Stimulated activated memory B cell treated with anti-CD40 and anti-IgM and Interleukin-4, amounts not matched to agents 10 μg/mL and 1 μg/mL and 100 μg/mL, for 72 hours (primary cell): Measurements from ENCODE around the gene PMVK.

Source experiments
- ATAC-seq: fragments of 150-1000 bp; cut with Tn5 transposase; 2 replicates; pipeline ENCODE4 v1.10.0; 2021
- H3K27ac Mint-ChIP-seq: one replicate; pipeline ENCODE4 v1.8.0; 2022; ENCODE audit warnings: mild to moderate bottlenecking, mixed read lengths
- H3K27me3 Mint-ChIP-seq: one replicate; pipeline ENCODE4 v1.8.0; 2022; ENCODE audit warnings: mixed read lengths
- H3K36me3 Mint-ChIP-seq: one replicate; pipeline ENCODE4 v1.8.0; 2022; ENCODE audit warnings: mixed read lengths
- H3K4me1 Mint-ChIP-seq: one replicate; pipeline ENCODE4 v1.8.0; 2022; ENCODE audit warnings: mixed read lengths
- H3K4me3 Mint-ChIP-seq: one replicate; pipeline ENCODE4 v1.8.0; 2022; ENCODE audit warnings: mild to moderate bottlenecking, moderate library complexity, mixed read lengths
- H3K9me3 Mint-ChIP-seq: one replicate; pipeline ENCODE4 v1.8.0; 2022; ENCODE audit warnings: mixed read lengths

The PMVK gene

DNA sequence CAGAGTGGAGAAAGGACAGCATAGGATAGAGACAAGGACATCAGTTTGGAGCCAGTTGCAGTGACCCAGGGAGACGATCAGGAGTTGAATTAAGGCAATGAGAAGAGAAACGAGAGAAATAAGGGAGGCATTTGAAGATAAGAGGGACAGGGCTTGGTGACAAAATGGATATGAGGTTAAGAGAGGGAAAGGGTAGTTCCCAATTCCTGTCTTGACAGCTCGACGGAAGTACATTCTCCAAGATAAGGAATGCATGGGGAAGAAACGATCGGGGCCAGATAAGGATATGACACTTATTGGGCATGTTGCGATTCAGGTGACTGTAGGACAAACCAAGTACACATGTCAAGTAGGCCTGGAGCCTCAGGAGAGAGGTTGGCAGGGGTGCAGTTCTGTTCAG lies 47.8 kb downstream of the PMVK start:
- no peak overlapping the region for H3K27ac Mint-ChIP-seq
- no peaks in the 10 kb centered on the region for H3K9me3 Mint-ChIP-seq
- no peaks in the 10 kb centered on the region for H3K36me3 Mint-ChIP-seq
- no peaks in the 10 kb centered on the region for H3K27me3 Mint-ChIP-seq
- H3K4me3 Mint-ChIP-seq, result no peak overlapping the region
- peaks cover 4% of the 10 kb centered on the region for H3K4me1 Mint-ChIP-seq
- ATAC-seq, result no peak

DNA sequence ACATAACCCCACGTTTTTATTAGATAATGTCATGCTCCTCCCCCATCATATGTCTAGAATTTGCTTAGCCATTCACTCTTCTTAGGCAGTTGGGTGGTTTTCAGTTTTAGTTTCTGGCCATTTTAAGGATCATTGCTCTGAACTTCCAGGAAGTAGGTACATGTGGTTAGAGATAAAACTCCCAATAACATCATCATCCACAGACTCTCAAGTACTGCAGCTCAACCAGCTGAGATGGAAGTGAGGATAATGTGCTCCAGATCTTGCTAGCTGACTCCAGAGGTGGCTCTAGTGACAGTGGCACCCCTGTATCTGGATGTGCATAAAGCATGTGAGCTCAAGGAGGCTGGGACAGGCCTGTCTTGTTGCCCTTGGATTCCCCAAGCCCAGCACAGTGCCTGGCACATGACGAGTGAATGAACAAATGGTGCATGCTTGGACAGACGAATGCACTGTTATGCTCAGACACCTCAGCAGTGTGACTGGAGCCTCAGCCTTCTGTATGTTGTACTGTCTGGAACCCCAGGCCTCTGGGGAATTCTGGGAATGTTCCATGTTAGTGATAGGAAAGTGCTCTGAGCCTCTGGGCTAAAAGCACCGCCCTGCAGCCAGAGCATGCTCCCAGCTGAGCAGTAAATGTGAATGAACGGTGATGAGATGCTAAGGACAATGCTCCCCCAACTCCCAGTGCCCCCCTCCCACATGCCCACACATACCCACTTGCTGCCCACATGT lies 50.1 kb downstream of the PMVK start:
- Mint-ChIP-seq H3K36me3 (no peaks in the 10 kb centered on the region), H3K4me1 (peaks cover 4% of the 10 kb centered on the region), H3K4me3 (no peak overlapping the region), H3K27ac (no peak overlapping the region), H3K27me3 (no peaks in the 10 kb centered on the region), H3K9me3 (no peaks in the 10 kb centered on the region)
- no peak for ATAC-seq

DNA sequence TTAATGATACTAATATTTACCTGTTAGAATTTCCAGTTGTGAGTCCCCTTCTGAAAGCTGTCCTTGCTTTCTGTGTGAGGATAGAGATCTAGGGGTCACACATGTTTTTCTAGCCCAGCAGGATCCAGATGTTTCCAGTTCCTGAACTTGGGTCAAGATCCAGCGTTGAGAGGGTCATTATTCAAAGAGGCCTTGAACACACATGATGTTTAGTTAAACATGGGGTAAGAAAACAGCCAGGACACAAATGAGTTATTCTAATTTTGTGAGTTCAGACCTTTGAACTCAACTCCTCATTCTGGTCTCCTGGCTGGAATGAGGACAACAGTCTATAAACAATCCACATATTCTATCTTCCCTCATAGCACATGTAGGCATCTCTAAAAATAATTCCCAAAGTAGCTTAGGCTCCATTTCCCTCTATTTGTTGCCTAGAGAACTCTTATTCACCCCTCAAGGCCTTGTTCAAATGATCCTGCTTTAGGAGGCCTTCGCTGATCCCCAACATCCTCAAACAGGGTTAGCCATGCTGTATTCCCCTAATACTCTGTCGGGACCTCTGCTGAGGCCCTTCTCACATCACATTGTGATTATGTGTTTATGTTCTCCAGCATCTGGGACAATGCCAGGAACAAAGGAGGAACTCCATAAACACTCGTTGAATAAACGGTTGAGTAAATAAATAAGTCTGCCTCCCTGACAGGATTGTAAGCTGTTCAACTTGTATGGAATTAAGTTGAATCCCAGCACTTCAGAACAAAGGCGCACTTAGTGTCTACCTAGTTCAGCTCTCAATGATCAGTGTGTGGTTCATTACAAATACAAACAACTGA lies 51.4 kb downstream of the PMVK start:
- Mint-ChIP-seq H3K27ac (no peak overlapping the region), H3K4me1 (peaks cover 4% of the 10 kb centered on the region)
- no peak for ATAC-seq

DNA sequence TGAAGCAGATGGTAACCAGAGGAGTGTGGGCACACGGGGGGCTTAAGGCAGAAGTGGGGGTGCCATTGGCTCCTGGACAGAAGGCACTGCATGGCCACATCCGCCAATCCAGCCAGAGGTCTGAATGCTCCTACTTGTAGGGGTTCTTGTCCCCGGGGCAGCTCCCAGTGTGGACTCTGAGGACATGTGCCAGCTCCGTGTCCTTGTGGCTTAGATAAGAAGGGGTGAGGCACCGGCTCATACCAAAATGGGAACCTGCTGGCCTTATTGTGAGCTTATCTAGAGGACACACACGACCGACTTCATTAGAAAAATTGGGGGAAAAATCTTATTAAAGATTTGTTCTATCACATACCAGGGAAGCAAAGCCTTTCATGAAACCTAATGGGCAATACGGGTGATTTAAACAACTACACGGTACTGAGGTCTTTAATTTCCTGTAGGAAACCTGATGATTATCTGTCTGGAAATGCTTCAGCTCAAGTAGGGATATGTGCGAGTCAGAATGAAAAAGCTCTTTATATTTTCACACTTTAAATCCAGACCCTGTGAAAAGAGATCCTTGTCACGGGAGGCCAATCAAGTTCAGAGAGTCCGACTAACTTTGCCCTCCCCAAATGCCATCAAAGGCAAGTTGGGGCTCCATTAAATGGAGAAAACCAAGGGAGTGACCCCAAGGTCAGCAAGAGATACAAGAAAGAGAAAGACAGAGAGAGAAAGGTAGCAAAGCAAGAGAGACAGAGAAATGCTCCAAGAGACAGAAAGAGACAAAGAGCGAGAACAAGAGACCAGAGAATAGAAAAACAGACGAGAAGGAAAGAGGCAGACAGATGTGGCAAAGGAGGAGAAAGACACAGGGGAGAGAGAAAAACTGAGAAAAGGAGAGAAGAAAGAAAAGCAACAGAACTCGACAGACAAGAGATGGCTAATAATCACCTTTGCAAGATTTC lies 52.3 kb downstream of the PMVK start:
- Mint-ChIP-seq H3K27me3 (no peaks in the 10 kb centered on the region), H3K36me3 (no peaks in the 10 kb centered on the region), H3K4me1 (peaks cover 4% of the 10 kb centered on the region), H3K9me3 (no peaks in the 10 kb centered on the region), H3K27ac (no peak overlapping the region), H3K4me3 (no peak overlapping the region)
- ATAC-seq, result no peak

More for the DNA sequence above, 51.4 kb downstream of the PMVK start:
- Mint-ChIP-seq H3K36me3 (no peaks in the 10 kb centered on the region), H3K4me3 (no peak overlapping the region), H3K9me3 (no peaks in the 10 kb centered on the region), H3K27me3 (no peaks in the 10 kb centered on the region)

DNA sequence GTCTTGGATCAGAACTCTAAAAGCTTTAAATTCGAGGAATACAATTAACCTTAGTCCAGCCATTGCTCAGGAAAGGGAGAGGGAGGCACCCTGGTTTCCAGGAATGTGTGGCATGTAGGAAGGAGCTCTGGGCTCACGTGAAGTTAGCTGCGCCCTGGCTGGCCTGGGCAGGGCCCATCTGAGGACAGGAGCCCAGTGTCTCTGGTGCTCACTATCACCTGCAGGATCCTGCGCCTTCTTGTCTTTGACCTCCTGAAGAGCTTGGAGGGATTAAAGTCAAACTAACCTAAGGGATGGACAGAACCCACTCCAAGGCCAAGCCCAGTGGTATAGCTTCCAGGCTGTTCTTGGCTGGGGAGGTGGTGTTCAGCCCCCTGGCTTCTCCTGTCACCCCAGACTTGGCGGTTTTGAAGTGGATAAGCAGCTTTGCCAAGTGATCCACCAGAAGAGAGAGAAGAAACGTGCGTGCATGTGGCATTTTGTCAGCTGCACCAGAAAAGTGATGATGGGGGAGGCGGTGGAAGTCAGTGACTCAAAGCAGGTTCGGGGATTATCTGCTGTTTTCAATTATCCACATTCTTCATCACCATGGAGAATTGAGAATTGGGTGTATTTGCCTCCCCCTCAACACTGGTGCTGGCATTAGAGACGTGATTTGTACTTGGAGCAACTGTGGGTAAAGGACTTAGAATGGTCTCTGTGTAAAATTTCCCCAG lies 54.5 kb downstream of the PMVK start:
- ATAC-seq, result no peak
- H3K27me3 Mint-ChIP-seq, result no peaks in the 10 kb centered on the region

GRCh38 chr1:154880671-154881070 lies 55.8 kb downstream of the PMVK start:
- Mint-ChIP-seq H3K27me3 (no peaks in the 10 kb centered on the region), H3K36me3 (no peaks in the 10 kb centered on the region), H3K4me3 (no peak overlapping the region), H3K9me3 (no peaks in the 10 kb centered on the region), H3K4me1 (no peaks in the 10 kb centered on the region), H3K27ac (no peak overlapping the region)
- no peak for ATAC-seq

More for the DNA sequence above, 54.5 kb downstream of the PMVK start:
- Mint-ChIP-seq H3K27ac (no peak overlapping the region), H3K4me3 (no peak overlapping the region), H3K4me1 (peaks cover 4% of the 10 kb centered on the region), H3K9me3 (no peaks in the 10 kb centered on the region), H3K36me3 (no peaks in the 10 kb centered on the region)

DNA sequence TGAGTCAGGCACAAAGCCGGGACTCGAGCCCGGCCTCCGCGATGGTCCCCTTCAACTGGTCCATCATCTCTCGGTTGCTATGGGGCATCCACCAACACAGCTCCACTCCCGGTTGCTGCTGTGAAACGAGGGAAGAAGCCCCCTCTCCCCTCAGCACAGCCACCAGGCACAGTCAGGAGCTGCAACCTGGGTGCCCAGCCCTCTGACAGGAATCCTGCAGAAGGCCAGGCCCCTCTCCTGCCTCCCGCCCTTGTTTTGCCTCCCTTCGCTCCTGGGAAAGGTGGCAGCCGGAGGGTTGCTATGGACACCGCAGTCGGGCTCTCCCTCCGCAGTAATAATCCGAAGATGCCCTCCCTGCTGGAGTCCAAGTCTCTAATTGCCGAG lies 57.5 kb downstream of the PMVK start:
- H3K27ac Mint-ChIP-seq, result no peak overlapping the region
- no peaks in the 10 kb centered on the region for H3K27me3 Mint-ChIP-seq
- no peaks in the 10 kb centered on the region for H3K4me1 Mint-ChIP-seq
- H3K4me3 Mint-ChIP-seq, result no peak overlapping the region
- no peaks in the 10 kb centered on the region for H3K9me3 Mint-ChIP-seq
- no peaks in the 10 kb centered on the region for H3K36me3 Mint-ChIP-seq
- no peak for ATAC-seq

DNA sequence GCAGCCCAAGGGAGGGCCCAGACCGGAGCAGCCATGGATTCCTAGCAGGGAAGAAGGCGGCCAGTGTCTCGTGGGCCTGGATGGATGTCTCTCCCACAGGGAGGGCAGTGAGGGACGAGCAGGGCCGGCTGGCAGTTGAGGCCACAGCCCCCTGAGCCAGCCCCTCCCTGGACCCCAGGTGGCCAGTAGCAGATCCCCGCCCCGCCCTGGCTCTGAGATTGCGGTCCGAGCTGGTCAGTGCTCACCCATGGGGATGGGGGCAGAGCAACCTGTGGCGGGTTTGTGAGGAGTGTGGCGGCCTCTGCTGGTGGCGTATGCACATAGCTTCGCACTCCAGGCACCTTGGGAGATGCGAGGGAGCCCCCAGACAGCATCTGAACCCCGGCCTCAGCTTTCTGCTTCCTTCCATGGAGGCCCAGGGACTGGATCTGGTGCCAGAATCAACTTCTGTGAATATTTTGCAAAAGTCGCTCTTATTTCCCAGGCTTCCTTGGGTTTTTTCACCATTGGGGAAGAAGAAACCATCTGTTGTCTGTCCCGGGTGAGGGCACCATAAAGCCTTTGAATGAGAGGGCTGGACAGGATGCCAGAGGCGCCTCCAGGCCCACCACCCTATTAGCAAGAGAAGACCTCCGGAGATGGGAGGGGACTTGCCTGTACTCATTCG lies 58.0 kb downstream of the PMVK start:
- no peak overlapping the region for H3K4me3 Mint-ChIP-seq
- H3K27me3 Mint-ChIP-seq, result no peaks in the 10 kb centered on the region
- H3K4me1 Mint-ChIP-seq, result no peaks in the 10 kb centered on the region
- peak; percentile 88 for ATAC-seq
- H3K9me3 Mint-ChIP-seq, result no peaks in the 10 kb centered on the region
- no peaks in the 10 kb centered on the region for H3K36me3 Mint-ChIP-seq
- no peak overlapping the region for H3K27ac Mint-ChIP-seq

DNA sequence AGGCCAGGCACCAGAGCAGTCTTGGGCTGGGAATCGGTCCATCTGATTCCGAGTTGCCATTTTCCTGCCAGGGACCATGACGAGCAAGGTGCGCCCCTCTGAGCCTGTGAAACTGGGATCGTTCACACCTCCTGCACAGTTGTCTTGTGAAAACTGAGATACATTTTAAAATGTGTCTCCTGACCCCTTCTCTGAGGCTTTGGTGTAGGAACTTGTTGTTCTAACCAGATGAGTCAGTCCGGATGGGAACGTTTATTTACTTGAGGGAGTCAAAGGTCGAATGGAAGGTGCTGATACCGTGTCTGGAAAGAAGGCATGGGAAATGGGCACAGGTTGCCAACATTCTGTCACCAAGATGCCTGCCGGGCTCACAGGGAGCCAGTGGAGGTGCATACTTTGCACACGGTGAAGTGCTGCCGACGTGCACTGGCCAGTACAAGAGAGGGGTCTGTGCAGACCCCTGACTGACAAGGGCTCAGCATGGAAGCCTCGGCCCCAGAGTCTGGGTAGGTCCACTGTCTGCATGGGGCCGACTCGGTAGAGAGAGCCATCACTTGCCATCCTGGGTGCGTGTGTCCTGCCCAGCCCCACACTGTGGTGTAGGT lies 59.0 kb downstream of the PMVK start:
- no peak for ATAC-seq
- H3K36me3 Mint-ChIP-seq, result no peaks in the 10 kb centered on the region
- H3K4me1 Mint-ChIP-seq, result no peaks in the 10 kb centered on the region
- H3K27ac Mint-ChIP-seq, result no peak overlapping the region
- H3K9me3 Mint-ChIP-seq, result no peaks in the 10 kb centered on the region
- no peaks in the 10 kb centered on the region for H3K27me3 Mint-ChIP-seq
- H3K4me3 Mint-ChIP-seq, result no peak overlapping the region

DNA sequence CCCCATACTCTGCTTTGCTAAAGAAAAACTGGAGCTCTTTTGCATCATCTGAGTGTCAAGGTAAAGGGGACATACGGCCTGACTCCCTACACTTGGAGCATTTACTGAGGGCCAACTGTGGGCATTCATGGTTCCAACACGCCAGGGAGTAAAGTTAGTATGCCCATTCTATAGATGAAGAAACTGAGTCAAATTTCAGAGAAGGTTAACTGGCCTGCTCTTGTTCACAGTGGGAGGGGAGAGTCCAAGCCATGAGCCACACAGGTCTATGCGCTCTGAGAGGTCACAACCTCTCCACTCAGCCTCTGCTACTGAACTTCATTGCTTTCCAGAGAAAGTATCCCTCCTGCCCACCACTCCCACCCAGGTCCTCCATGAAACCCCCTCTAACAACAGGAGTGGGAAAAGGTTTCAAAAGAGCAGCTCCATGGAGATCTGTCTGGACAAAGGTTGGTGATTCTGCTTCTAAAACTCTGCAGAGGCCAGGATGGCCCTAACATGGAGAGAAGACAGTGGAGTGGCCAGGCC lies 59.6 kb downstream of the PMVK start:
- Mint-ChIP-seq H3K36me3 (no peaks in the 10 kb centered on the region), H3K4me1 (no peaks in the 10 kb centered on the region), H3K9me3 (no peaks in the 10 kb centered on the region), H3K27me3 (no peaks in the 10 kb centered on the region), H3K27ac (no peak overlapping the region), H3K4me3 (no peak overlapping the region)
- no peak for ATAC-seq
